GM10266 (cell line): ENCODE measurements around the gene TSC22D2.

Experiments
- DNase-seq: peaks from one replicate; pipeline ENCODE4 v3.0.0; 2012; ENCODE audit errors: extremely low spot score
- TF ChIP-seq, protein P1 (sequence below): IDR thresholded peaks from 2 replicates; pipeline ENCODE4 v1.5.1; 2012; ENCODE audit warnings: mild to moderate bottlenecking, low read depth; ENCODE audit not compliant: control insufficient read depth, insufficient read depth; ENCODE audit errors: missing control alignments

TSC22D2 gene

DNA sequence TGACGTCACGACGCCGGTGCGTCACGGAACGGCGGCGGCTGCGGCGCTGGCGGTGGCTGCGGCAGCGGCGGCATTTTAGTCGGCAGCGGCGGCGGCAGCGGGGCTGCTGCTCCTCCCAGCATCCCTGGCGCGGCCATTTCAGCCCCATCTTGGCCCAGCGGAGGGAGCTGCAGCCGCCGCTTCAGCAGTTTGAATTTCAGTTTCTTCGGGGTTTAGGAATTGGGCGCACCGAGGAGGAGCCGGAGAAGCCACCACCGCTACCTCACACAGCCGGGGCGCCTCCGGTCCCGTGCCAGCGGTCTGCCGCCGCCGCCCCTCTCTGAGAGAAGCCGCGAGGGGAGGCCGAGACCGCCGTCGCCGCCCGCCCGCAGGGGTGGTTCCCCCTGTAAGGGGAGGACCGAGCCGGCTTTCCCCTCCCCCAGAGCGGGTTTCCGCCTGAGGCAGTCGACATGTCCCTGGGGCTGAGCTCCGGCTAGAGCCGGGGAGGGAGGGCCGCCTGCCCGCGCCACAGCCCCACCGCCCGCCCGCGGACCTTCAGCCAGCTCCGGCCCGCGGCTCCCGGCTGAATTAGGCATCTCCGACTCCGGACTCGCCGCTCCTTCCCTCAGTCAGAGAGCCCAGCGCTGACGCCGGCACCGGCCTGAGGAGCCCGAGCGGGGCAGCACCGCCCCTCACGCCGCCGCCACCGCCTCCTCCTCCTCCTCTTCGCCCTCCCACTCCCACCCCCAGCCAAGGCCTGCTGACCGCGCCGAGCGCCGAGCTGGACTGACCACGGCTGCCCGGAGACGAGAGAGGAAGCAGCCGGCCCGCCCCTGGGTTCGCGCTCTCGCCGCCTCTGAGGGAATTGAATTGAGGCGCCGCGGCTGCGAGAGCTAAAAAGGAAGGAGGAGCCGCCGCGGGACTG is at the start of gene TSC22D2:
TSS of gene TSC22D2 (plus strand) at position 78 of the 904 bp plus-strand sequence. CDS start 1,053 bp downstream, outside the sequence.
- TF ChIP-seq, protein P1, sequence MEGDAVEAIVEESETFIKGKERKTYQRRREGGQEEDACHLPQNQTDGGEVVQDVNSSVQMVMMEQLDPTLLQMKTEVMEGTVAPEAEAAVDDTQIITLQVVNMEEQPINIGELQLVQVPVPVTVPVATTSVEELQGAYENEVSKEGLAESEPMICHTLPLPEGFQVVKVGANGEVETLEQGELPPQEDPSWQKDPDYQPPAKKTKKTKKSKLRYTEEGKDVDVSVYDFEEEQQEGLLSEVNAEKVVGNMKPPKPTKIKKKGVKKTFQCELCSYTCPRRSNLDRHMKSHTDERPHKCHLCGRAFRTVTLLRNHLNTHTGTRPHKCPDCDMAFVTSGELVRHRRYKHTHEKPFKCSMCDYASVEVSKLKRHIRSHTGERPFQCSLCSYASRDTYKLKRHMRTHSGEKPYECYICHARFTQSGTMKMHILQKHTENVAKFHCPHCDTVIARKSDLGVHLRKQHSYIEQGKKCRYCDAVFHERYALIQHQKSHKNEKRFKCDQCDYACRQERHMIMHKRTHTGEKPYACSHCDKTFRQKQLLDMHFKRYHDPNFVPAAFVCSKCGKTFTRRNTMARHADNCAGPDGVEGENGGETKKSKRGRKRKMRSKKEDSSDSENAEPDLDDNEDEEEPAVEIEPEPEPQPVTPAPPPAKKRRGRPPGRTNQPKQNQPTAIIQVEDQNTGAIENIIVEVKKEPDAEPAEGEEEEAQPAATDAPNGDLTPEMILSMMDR, result peak; percentile 8

DNA sequence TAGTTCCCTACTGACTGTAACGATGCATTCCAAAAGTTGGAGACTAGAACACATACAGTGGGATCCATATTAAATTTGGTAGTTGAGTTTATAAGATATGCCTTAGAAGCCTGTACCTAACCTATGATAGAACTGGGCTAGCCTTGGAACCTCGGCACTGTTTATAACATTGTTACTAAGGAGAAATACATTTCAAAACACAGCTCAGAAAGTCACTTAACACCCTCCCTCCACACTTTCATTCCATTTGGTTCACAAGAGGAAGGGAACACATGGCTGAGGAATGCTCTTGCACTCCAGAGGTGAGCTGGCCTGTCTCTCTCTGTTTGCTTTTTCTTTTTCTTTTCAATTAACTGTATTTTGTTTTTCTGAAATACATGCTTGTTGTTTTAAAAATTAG is 48.7 kb upstream of the TSC22D2 start:
- no peak for DNase-seq
- TF ChIP-seq, protein P1, result no peak

More for the DNA sequence above, at the start of gene TSC22D2:
- DNase-seq, result peak; percentile 91

DNA sequence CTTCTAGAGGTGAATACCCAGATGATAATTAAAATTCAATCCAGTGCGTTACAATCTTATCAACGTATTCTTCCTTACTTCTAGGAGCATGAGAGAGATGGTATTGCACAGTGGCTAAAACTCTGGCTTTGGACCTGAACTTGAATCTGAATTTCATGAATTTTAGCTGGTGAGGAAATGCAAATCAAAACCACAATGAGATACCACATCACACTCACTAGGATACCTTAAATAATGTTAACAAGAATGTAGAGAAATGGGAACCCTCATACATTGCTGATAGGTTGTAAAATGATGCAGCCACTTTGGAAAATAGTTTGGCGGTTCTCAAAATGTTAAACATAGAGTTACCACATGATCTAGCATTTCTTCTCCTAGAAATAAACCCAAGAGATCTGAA is 47.1 kb upstream of the TSC22D2 start:
- TF ChIP-seq, protein P1, result no peak
- no peak for DNase-seq

DNA sequence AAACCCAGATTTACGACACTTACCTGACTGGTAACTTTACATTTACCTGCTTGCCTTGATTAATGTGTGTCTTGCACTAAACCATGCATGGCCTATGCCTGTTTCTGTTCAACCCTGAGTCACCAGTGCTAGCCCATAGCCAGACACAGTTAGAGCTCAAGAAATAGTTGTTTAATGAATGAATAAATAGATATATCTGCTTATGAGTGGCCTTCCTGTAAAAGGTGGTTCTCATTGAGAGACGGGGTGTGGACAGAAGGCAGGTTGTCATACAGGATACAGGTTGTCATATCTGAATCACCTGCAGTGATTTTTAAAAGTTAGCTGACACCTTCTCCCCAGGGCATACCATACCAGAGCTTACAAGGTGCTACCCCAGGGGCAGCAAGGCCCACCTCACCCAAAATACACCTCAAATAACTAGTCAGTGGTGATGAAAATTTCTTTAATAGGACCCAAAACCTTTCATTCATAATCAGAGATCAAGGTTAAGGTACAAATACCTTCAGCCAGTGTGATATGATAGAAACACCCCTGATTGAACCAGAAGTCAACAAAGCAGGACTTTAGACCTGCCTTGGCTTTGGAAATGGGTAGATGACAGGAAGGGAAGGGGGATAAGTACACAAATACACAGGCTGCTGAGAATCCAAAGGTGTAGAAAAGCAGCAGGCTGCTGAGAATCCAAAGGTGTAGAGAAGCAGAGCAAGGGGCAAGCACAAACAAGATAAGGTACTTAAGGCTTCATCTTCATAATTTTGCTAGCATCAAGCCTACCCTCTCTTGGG is 45.4 kb upstream of the TSC22D2 start:
- no peak for DNase-seq
- TF ChIP-seq, protein P1, result no peak

DNA sequence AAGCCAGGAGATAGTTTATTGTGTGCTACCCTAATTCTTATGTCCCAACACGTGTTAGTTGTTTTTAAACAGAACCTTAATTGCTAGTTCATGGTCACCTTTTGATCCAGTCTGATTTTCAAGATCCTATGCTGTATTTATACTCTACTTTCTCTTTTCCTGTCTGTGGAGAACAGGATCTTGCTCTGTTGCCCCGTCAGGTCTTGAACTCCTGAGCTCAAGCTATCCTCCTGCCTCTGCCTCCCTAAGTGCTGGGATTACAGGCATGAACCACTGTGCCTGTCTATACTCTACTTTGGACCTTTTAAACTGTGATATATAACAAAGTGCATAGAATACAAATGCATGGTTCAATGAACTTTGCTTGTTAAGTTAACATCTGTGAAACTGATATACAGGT is 44.7 kb upstream of the TSC22D2 start:
- DNase-seq, result no peak
- TF ChIP-seq, protein P1, result no peak

DNA sequence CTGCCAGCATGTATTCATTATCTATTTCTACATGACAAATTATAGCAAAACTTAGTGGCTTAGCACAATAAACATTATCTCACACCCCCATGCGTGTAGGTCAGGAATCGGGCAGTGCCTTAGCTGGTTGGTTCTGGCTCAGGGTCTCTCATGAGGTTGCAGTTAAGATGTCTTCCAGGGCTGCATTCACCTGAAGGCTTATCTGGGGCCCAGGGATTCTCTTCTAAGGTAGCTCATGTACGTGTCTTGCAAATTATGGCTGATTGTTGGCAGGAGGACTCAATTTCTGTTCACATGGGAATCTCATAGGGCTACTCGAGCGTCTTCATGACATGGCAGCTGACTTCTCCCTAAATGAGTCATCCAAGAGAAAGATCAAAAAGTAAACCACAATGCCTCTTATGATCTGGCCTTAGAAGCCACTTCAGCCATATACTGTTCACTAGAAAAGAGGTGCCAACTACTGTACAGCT is 42.9 kb upstream of the TSC22D2 start:
- TF ChIP-seq, protein P1, result no peak
- peak; percentile 12 for DNase-seq

DNA sequence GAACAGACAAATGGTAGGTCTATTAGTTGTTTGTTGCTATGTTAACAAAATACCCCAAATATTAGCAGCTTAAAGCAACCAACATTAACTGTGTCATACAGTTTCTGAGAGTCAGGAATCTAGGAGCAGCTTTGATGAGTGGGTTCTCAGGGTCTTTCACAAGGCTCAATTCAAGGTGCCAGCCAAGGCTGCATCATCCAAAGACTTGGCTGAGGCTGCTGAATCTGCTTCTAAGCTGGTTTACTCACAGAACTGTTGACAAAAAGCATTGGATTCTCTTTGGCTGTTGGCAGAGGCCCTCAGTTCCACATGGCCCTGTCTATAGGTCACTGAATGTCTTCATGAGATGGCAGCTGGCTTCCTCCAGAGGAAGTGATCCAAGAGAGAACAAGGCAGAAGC is 40.3 kb upstream of the TSC22D2 start:
- DNase-seq, result no peak
- TF ChIP-seq, protein P1, result no peak
